ENCODE data around the gene FOXK1. TPM values are rescaled to one million over a fixed set of nuclear protein-coding genes. Genes with fewer than 3 reads are reported as not detected.

The FOXK1 gene
- polyA plus RNA-seq, 3 donors = 0.33 to 16.8 (median 0.76) TPM

DNA sequence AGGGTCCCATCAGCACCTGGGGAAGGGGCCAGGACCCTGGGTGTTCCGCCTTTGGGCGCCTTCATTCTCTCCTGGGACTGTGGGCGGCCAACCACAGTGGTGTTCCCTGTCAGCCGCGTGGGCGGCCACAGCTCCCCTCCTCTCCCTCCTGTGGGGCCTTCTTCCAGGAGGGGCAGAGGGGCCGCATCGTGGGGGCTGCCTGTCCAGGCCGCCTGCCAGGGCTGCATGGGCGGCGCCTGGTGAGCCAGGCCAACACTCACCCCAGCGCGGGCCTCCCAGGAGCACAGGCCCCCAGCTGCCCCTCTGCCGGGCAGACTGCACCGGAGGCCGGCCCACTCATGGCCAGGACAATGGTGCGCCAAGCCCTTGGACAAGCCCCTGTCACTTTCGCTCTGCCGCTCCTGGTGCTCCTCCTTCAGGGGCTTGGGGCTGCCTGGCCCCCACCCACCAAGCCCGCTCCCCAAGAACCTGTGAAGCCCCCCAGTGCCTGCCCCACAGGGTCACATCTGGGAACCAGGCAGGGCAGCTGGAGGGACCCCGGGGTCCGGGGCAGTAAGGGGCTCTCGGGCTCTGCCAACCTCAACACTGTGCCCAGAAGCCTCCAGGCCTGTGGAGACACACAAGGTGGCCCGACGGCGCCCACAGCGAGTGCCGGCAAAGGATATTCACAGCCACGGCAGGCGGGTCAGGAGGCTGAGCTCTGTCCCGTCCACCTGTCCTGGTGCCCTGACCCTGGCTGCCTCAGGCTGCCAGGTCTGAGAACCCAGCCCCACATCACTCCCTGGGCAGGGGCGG, 136.1 kb downstream of the FOXK1 start:
- no peak for DNase-seq
- intact Hi-C loops (cut with micrococcal nuclease) = no loop called here
- no peak overlapping the region for H3K4me3 Mint-ChIP-seq

DNA sequence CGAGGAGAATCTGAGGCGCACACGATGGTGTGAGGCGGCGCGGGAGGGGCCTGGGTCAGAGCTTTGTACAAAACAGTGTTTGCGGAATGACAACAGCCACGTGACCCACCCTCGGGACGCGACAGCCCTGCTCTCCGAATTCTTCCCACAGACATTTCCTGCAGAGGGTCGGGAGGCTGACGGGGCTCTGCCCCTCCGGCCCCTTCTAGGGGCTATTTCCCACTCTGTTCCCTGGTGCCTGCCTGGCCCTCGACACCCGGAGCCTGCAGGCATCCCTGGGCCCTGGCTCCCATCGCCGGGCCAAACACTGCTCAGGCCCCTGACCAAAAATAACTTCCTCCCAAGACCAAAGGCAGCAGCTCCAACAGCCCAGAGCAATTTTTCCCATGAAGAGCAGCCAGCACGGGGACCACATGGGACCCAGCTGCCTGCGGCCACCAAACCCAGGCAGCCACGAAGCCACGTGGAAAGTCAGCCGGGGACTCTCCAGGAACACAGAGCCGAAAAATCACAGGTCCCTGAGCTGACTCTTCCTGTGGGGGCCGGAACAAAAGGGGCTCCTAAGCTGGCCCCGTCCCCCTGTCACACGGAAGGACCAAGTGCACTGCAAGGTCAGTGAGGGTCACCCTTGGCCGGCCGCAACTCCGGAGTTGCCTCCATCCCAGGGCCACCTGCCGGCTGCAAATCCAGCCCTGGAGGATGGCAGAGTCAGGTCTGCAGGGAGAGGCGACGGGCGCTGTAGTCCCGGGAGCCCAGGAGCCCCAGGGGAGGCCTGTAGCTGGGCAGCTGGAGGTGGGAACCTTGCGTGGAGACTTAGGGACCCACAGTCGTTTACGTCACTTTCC, 137.7 kb downstream of the FOXK1 start:
- Histone ChIP-seq H4K20me1 (ENCODE audit: insufficient read depth, low read length) (no peaks in the 10 kb centered on the region), H3K27me3 (ENCODE audit: control insufficient read depth in 2 of 2, insufficient read depth in 2 of 2, low read length in 2 of 2) (no peaks in the 10 kb centered on the region), H3K9ac (ENCODE audit: insufficient read depth, low read length, poor library complexity, severe bottlenecking) (no peak overlapping the region), H3K27ac (ENCODE audit: low read depth in 1 of 2, low read length in 2 of 2) (no peak overlapping the region), H3K4me2 (replicated peaks; ENCODE audit: extremely low read depth, low read length, poor library complexity, severe bottlenecking) (no peak overlapping the region), H3K9me3 (replicated peaks in 1 of 2; ENCODE audit: control insufficient read depth in 1 of 2, insufficient read depth in 1 of 2, low read length in 2 of 2) (no peaks in the 10 kb centered on the region), H3K4me1 (ENCODE audit: control insufficient read depth in 1 of 2, insufficient read depth in 2 of 2, low read length in 2 of 2) (no peaks in the 10 kb centered on the region), H3K79me2 (ENCODE audit: insufficient read depth, low read length) (no peaks in the 10 kb centered on the region), H3K36me3 (replicated peaks in 1 of 2; ENCODE audit: control insufficient read depth in 1 of 2, insufficient read depth in 2 of 2, low read length in 2 of 2) (no peaks in the 10 kb centered on the region), H3K4me3 (replicated peaks in 1 of 3; ENCODE audit: low read depth in 2 of 3, low read length in 3 of 3) (no peak overlapping the region), H2AFZ (ENCODE audit: insufficient read depth, low read depth, low read length, poor library complexity, severe bottlenecking) (no peak overlapping the region)
- no peak for DNase-seq
- Mint-ChIP-seq H3K27ac (no peak overlapping the region), H3K27me3 (ENCODE audit: low read depth in 3 of 3) (peaks cover 4 to 9% (median 6%) of the 10 kb centered on the region in 3 donors), H3K4me1 (peaks cover under 1% of the 10 kb centered on the region), H3K4me3 (no peak overlapping the region), H3K9me3 (peaks cover 0 to 3% (median 0%) of the 10 kb centered on the region in 7 donors), H3K36me3 (no peaks in the 10 kb centered on the region)
- TF ChIP-seq, protein P1, sequence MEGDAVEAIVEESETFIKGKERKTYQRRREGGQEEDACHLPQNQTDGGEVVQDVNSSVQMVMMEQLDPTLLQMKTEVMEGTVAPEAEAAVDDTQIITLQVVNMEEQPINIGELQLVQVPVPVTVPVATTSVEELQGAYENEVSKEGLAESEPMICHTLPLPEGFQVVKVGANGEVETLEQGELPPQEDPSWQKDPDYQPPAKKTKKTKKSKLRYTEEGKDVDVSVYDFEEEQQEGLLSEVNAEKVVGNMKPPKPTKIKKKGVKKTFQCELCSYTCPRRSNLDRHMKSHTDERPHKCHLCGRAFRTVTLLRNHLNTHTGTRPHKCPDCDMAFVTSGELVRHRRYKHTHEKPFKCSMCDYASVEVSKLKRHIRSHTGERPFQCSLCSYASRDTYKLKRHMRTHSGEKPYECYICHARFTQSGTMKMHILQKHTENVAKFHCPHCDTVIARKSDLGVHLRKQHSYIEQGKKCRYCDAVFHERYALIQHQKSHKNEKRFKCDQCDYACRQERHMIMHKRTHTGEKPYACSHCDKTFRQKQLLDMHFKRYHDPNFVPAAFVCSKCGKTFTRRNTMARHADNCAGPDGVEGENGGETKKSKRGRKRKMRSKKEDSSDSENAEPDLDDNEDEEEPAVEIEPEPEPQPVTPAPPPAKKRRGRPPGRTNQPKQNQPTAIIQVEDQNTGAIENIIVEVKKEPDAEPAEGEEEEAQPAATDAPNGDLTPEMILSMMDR (IDR thresholded peaks at IDR 0.05) = no peak
- 87% methylated on average over 38 of the region's 39 CpGs for WGBS (ENCODE audit: insufficient coverage)
- intact Hi-C loops (cut with micrococcal nuclease) = no loop called here

More for the DNA sequence above, 136.1 kb downstream of the FOXK1 start:
- Histone ChIP-seq H3K4me3 (replicated peaks in 1 of 3; ENCODE audit: low read depth in 2 of 3, low read length in 3 of 3) (no peak overlapping the region), H3K27me3 (ENCODE audit: control insufficient read depth in 2 of 2, insufficient read depth in 2 of 2, low read length in 2 of 2) (peaks cover 0 to 5% of the 10 kb centered on the region in 2 donors), H3K9me3 (replicated peaks in 1 of 2; ENCODE audit: control insufficient read depth in 1 of 2, insufficient read depth in 1 of 2, low read length in 2 of 2) (no peaks in the 10 kb centered on the region), H3K36me3 (replicated peaks in 1 of 2; ENCODE audit: control insufficient read depth in 1 of 2, insufficient read depth in 2 of 2, low read length in 2 of 2) (no peaks in the 10 kb centered on the region), H3K79me2 (ENCODE audit: insufficient read depth, low read length) (no peaks in the 10 kb centered on the region), H3K27ac (ENCODE audit: low read depth in 1 of 2, low read length in 2 of 2) (no peak overlapping the region), H3K9ac (ENCODE audit: insufficient read depth, low read length, poor library complexity, severe bottlenecking) (no peak overlapping the region), H4K20me1 (ENCODE audit: insufficient read depth, low read length) (no peaks in the 10 kb centered on the region), H3K4me1 (ENCODE audit: control insufficient read depth in 1 of 2, insufficient read depth in 2 of 2, low read length in 2 of 2) (no peaks in the 10 kb centered on the region), H2AFZ (ENCODE audit: insufficient read depth, low read depth, low read length, poor library complexity, severe bottlenecking) (no peak overlapping the region), H3K4me2 (replicated peaks; ENCODE audit: extremely low read depth, low read length, poor library complexity, severe bottlenecking) (no peak overlapping the region)
- TF ChIP-seq, protein P1 (IDR thresholded peaks at IDR 0.05) = no peak
- H3K9me3 Mint-ChIP-seq = peaks cover 0 to 10% (median 4%) of the 10 kb centered on the region in 7 donors
- peaks cover 9 to 24% (median 17%) of the 10 kb centered on the region in 3 donors for H3K27me3 Mint-ChIP-seq (ENCODE audit: low read depth in 3 of 3)
- no peak overlapping the region for H3K27ac Mint-ChIP-seq
- no peaks in the 10 kb centered on the region for H3K36me3 Mint-ChIP-seq
- WGBS (ENCODE audit: insufficient coverage) = 94% methylated on average over 28 of the region's 32 CpGs
- peaks cover 3% of the 10 kb centered on the region for H3K4me1 Mint-ChIP-seq
